GM12878 (cell line): ENCODE data around the gene PCDH7. TPM values are rescaled to one million over a fixed set of nuclear protein-coding genes. Genes with fewer than 3 reads are reported as not detected.
A peak's percentile ranks its signal among the peaks of the same experiment; 100 is the strongest.

Experiments used
- ATAC-seq: fragments of 200-7000 bp; cut with Tn5 transposase; 3 replicates; pipeline ENCODE4 v1.9.1; 2020; ENCODE audit warnings: mild to moderate bottlenecking, moderate library complexity
- BruUV-seq: library from RNA; stranded (reverse); fragments of 400-500 nt; replicated peaks from 2 replicates; lab custom pipeline; 2021; lab: Mats Ljungman, UMichigan
- CTCF ChIA-PET: fragments of 300-600 bp; sonication (Branson Sonifier 250); formaldehyde crosslinking; extraction: SDS; loops from one replicate; lab custom pipeline; 2021; ENCODE audit warnings: inconsistent platforms; lab: Yijun Ruan, JAX
- POLR2A ChIA-PET: fragments of 350-600 bp; formaldehyde crosslinking; extraction: SDS; loops from one replicate; lab custom pipeline; 2021; ENCODE audit warnings: inconsistent platforms; lab: Charles Lee
- RAD21 ChIA-PET: fragments of 300-600 bp; sonication (Branson Sonifier 250); formaldehyde crosslinking; loops from one replicate; lab custom pipeline; 2023; ENCODE audit warnings: antibody characterized with exemption; ENCODE audit not compliant: unreplicated experiment; lab: Charles Lee
- SMC1A ChIA-PET: fragments of 300-600 bp; sonication (Branson Sonifier 250); formaldehyde crosslinking; loops from one replicate; lab custom pipeline; 2023; ENCODE audit not compliant: unreplicated experiment, uncharacterized antibody; lab: Charles Lee
- DNase-seq: peaks from one replicate; pipeline ENCODE4 v3.0.0-alpha.2; 2011; ENCODE audit warnings: low read depth, low spot score
- FAIRE-seq: peaks from 3 replicates; lab custom pipeline; 2011; peaks lifted over from hg19 to GRCh38; lab: Jason Lieb, UNC
- H2AFZ ChIP-seq: 2 replicates; pipeline ENCODE4 v1.6.0; 2011; ENCODE audit warnings: low read depth, low read length, control low read depth; ENCODE audit not compliant: control insufficient read depth
- H3K27ac ChIP-seq: 2 replicates; pipeline ENCODE4 v1.5.1; 2011; ENCODE audit warnings: control low read depth; ENCODE audit not compliant: control insufficient read depth, insufficient read depth
- H3K27me3 ChIP-seq, 2 experiments: replicated peaks in 1 of 2; 2 replicates each; pipeline versions ENCODE4 v1.6.0 to v1.6.1; 2011; ENCODE audit warnings: low read length in 1 of 2; ENCODE audit not compliant: control insufficient read depth in 2 of 2, insufficient read depth in 2 of 2
- H3K36me3 ChIP-seq, 2 experiments: 2 replicates each; pipeline ENCODE4 v1.5.1; 2011; ENCODE audit warnings: low read length in 1 of 2; ENCODE audit not compliant: control insufficient read depth in 2 of 2, insufficient read depth in 2 of 2
- H3K4me1 ChIP-seq: 2 replicates; pipeline ENCODE4 v1.6.1; 2011; ENCODE audit warnings: mild to moderate bottlenecking, low read length, moderate library complexity, mixed read lengths; ENCODE audit not compliant: control insufficient read depth, insufficient read depth
- H3K4me2 ChIP-seq: 2 replicates; pipeline ENCODE4 v1.6.0; 2011; ENCODE audit warnings: control low read depth; ENCODE audit not compliant: control insufficient read depth, insufficient read depth
- H3K4me3 ChIP-seq: fragments of 200-600 bp; sonication (generic); 2 replicates; pipeline ENCODE4 v1.5.1; 2016
- H3K79me2 ChIP-seq: 2 replicates; pipeline ENCODE4 v1.6.0; 2011; ENCODE audit warnings: low read length; ENCODE audit not compliant: control insufficient read depth, insufficient read depth
- H3K9ac ChIP-seq: 2 replicates; pipeline ENCODE4 v1.8.0; 2011; ENCODE audit warnings: low read length, control low read depth, mixed read lengths; ENCODE audit not compliant: control insufficient read depth, insufficient read depth
- H3K9me3 ChIP-seq: replicated peaks from 3 replicates; pipeline ENCODE4 v1.5.1; 2011; ENCODE audit warnings: mild to moderate bottlenecking, low read length; ENCODE audit not compliant: control insufficient read depth, insufficient read depth
- H4K20me1 ChIP-seq: 2 replicates; pipeline ENCODE4 v1.6.0; 2011; ENCODE audit not compliant: control insufficient read depth, insufficient read depth
- BHLHE40 ChIP-seq, 2 experiments: fragments of 450-650 bp in 1 of 2; IDR thresholded peaks; 2 replicates each; pipeline ENCODE4 v1.6.1; 2011 to 2017; ENCODE audit warnings: low read depth in 2 of 2, borderline replicate concordance in 1 of 2, improper control_type of control experiment in 1 of 2, low read length in 1 of 2, mild to moderate bottlenecking in 1 of 2
- FOXK2 ChIP-seq: fragments of 450-650 bp; IDR thresholded peaks from 2 replicates; pipeline ENCODE4 v1.6.1; 2017; ENCODE audit warnings: mild to moderate bottlenecking, moderate library complexity
- IKZF2 ChIP-seq, 2 experiments: fragments of 450-650 bp; IDR thresholded peaks; 2 replicates each; pipeline ENCODE4 v1.6.1; 2017; ENCODE audit warnings: mild to moderate bottlenecking in 2 of 2, moderate library complexity in 2 of 2
- ZNF384 ChIP-seq: IDR thresholded peaks from 2 replicates; pipeline ENCODE4 v1.6.1; 2012; ENCODE audit warnings: low read depth, mild to moderate bottlenecking, low read length, improper control_type of control experiment, borderline replicate concordance
- WGBS: methylation state at CpG from one replicate; pipeline ENCODE4 v1.1.6; 2016; ENCODE audit warnings: low lambda C conversion rate; ENCODE audit not compliant: insufficient replicate concordance, insufficient coverage; ENCODE audit errors: missing lambda C conversion rate; 5-methylcytosine and 5-hydroxymethylcytosine counted together
- in situ Hi-C: fragments of 300-500 bp; cut with MboI; formaldehyde crosslinking; loops from 9 replicates; pipeline ENCODE4 v1.14.3; 2018; ENCODE audit warnings: mixed read lengths
- intact Hi-C: fragments of 100-400 bp; cut with micrococcal nuclease; formaldehyde crosslinking; loops from one replicate; pipeline ENCODE4 v1.14.2; 2022; ENCODE audit not compliant: unreplicated experiment
- polyA plus RNA-seq, 11 experiments: library from polyadenylated mRNA; depleted of rRNA in 4 of 11; unstranded in 6 of 11; stranded (reverse) in 5 of 11; fragments of >200 nt; fragmentation: Nextera tagmentation in 4 of 11; fragmentation: Illumina TruSeq in 1 of 11; extraction: Ambion mirVana in 4 of 11; extraction: Trizol in 1 of 11; gene quantifications; 1 replicate in 1 of 11; 2 replicates in 10 of 11; pipeline versions ENCODE4 v1.2.1 to v1.2.3, GENCODE V29; 2011 to 2016; ENCODE audit warnings: inconsistent platforms in 2 of 11, missing spikeins in 2 of 11, low read depth in 1 of 11
- total RNA-seq, 4 experiments: library from RNA; depleted of rRNA in 3 of 4; stranded (reverse); fragments of >200 nt in 3 of 4; fragmentation: Illumina TruSeq in 1 of 4; extraction: Trizol in 1 of 4; gene quantifications; 2 replicates each; pipeline versions ENCODE4 v1.2.1 to v1.2.3, GENCODE V29; 2013 to 2021
- TF ChIP-seq, protein P1 (sequence below): IDR thresholded peaks from 2 replicates; pipeline ENCODE4 v1.6.1; 2011; ENCODE audit warnings: mild to moderate bottlenecking, low read depth, low read length, moderate library complexity; ENCODE audit not compliant: insufficient replicate concordance
- TF ChIP-seq, protein P2 (sequence below): fragments of 450-650 bp; IDR thresholded peaks from 2 replicates; pipeline ENCODE4 v1.6.1; 2017; ENCODE audit warnings: low read depth, mild to moderate bottlenecking, moderate library complexity
- TF ChIP-seq, protein P3 (sequence below): IDR thresholded peaks from 2 replicates; pipeline ENCODE4 v1.6.1; 2011; ENCODE audit warnings: low read depth, low read length, improper control_type of control experiment, borderline replicate concordance
- TF ChIP-seq, protein P4 (sequence below): fragments of 150-350 bp; IDR thresholded peaks from 2 replicates; pipeline ENCODE4 v1.6.1; 2016; ENCODE audit warnings: low read depth, low read length
- TF ChIP-seq, protein P5 (sequence below): IDR thresholded peaks from 2 replicates; pipeline ENCODE4 v1.6.1; 2012; ENCODE audit warnings: improper control_type of control experiment, low read depth, low read length; ENCODE audit not compliant: insufficient replicate concordance

Gene PCDH7
- total and polyA plus RNA-seq, 10 of the 15 experiments (the other 5 are each of a cell fraction or from before 2014, with no cell fraction given), result 0.02 to 0.06 (median 0.03) TPM; not detected in 7

DNA sequence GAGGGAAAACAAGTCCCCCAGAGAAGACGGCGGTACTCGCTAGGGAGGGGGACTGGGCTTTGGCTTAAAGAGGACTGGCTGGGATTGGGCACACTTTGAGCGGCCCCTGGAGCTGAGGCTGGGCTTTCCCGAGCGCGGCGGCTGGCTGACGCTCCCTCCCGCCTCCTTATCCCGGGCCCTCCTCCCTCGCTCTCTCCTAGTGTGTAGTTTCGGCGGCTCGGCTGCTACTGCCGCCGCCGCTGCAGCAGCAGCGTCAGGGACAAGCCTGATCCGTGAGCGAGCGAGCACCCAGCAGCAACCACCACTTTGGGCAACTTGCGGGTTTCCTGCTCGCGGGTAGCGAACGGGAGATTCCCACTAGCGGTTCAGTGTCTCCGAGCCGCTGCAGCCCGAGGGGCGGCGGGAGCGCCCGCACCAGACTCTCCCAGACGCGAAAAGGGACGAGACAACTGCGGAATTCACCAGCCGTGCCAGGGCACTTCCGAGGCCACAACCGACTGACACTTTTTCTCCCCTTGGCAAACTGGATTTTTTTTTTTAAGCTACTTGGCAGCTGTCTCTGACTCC is 632 bp upstream of the PCDH7 start:
- intact Hi-C loops (loop anchor here (10.0 kb wide), 2 partner anchors 285 to 335 kb away; no protein-coding TSS in a partner anchor), in situ Hi-C loops (loop anchor here (25.0 kb wide), 1 partner anchor 943 kb away; no protein-coding TSS in a partner anchor)
- Histone ChIP-seq H3K9ac (no peak overlapping the region), H2AFZ (no peak overlapping the region), H3K9me3 (peaks cover 2% of the 10 kb centered on the region; the same call in 1 of the 3 replicates), H4K20me1 (no peaks in the 10 kb centered on the region), H3K4me2 (peak overlapping the region; percentile 50; the same call in 1 of the 2 replicates), H3K79me2 (no peaks in the 10 kb centered on the region), H3K27ac (no peak overlapping the region), H3K27me3 (peaks cover 15 to 17% of the 10 kb centered on the region in 2 experiments), H3K4me1 (no peaks in the 10 kb centered on the region), H3K36me3 (no peaks in the 10 kb centered on the region), H3K4me3 (no peak overlapping the region)
- ChIA-PET SMC1A (no interaction called here), RAD21 (interaction anchor here (0.6 kb wide), 1 partner anchor 78 kb away, joined by 4 read pairs; no protein-coding TSS in a partner anchor), POLR2A (no interaction called here), CTCF (interaction anchor here (0.6 kb wide), 1 partner anchor 636 kb away, joined by 3 read pairs; no protein-coding TSS in a partner anchor)
- FAIRE-seq (no peak), DNase-seq (no peak), ATAC-seq (peak; percentile 25)
- WGBS, result 17% methylated on average over 36 of the region's 42 CpGs
- no TSS peak for BruUV-seq
- TF ChIP-seq, protein P1, sequence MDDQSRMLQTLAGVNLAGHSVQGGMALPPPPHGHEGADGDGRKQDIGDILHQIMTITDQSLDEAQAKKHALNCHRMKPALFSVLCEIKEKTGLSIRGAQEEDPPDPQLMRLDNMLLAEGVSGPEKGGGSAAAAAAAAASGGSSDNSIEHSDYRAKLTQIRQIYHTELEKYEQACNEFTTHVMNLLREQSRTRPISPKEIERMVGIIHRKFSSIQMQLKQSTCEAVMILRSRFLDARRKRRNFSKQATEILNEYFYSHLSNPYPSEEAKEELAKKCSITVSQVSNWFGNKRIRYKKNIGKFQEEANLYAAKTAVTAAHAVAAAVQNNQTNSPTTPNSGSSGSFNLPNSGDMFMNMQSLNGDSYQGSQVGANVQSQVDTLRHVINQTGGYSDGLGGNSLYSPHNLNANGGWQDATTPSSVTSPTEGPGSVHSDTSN, result no peak
- TF ChIP-seq, protein P2, sequence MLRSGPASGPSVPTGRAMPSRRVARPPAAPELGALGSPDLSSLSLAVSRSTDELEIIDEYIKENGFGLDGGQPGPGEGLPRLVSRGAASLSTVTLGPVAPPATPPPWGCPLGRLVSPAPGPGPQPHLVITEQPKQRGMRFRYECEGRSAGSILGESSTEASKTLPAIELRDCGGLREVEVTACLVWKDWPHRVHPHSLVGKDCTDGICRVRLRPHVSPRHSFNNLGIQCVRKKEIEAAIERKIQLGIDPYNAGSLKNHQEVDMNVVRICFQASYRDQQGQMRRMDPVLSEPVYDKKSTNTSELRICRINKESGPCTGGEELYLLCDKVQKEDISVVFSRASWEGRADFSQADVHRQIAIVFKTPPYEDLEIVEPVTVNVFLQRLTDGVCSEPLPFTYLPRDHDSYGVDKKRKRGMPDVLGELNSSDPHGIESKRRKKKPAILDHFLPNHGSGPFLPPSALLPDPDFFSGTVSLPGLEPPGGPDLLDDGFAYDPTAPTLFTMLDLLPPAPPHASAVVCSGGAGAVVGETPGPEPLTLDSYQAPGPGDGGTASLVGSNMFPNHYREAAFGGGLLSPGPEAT, result no peak
- no peak for TF ChIP-seq FOXK2
- TF ChIP-seq ZNF384, result no peak
- TF ChIP-seq, protein P3, sequence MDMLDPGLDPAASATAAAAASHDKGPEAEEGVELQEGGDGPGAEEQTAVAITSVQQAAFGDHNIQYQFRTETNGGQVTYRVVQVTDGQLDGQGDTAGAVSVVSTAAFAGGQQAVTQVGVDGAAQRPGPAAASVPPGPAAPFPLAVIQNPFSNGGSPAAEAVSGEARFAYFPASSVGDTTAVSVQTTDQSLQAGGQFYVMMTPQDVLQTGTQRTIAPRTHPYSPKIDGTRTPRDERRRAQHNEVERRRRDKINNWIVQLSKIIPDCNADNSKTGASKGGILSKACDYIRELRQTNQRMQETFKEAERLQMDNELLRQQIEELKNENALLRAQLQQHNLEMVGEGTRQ, result no peak
- no peak for TF ChIP-seq IKZF2 (IDR thresholded peaks at IDR 0.05)
- TF ChIP-seq, protein P4, sequence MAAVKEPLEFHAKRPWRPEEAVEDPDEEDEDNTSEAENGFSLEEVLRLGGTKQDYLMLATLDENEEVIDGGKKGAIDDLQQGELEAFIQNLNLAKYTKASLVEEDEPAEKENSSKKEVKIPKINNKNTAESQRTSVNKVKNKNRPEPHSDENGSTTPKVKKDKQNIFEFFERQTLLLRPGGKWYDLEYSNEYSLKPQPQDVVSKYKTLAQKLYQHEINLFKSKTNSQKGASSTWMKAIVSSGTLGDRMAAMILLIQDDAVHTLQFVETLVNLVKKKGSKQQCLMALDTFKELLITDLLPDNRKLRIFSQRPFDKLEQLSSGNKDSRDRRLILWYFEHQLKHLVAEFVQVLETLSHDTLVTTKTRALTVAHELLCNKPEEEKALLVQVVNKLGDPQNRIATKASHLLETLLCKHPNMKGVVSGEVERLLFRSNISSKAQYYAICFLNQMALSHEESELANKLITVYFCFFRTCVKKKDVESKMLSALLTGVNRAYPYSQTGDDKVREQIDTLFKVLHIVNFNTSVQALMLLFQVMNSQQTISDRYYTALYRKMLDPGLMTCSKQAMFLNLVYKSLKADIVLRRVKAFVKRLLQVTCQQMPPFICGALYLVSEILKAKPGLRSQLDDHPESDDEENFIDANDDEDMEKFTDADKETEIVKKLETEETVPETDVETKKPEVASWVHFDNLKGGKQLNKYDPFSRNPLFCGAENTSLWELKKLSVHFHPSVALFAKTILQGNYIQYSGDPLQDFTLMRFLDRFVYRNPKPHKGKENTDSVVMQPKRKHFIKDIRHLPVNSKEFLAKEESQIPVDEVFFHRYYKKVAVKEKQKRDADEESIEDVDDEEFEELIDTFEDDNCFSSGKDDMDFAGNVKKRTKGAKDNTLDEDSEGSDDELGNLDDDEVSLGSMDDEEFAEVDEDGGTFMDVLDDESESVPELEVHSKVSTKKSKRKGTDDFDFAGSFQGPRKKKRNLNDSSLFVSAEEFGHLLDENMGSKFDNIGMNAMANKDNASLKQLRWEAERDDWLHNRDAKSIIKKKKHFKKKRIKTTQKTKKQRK, result no peak
- no peak for TF ChIP-seq BHLHE40 (IDR thresholded peaks at IDR 0.05; ENCODE audit: borderline replicate concordance in 1 of 2, low read depth in 2 of 2, low read length in 1 of 2)
- TF ChIP-seq, protein P5, sequence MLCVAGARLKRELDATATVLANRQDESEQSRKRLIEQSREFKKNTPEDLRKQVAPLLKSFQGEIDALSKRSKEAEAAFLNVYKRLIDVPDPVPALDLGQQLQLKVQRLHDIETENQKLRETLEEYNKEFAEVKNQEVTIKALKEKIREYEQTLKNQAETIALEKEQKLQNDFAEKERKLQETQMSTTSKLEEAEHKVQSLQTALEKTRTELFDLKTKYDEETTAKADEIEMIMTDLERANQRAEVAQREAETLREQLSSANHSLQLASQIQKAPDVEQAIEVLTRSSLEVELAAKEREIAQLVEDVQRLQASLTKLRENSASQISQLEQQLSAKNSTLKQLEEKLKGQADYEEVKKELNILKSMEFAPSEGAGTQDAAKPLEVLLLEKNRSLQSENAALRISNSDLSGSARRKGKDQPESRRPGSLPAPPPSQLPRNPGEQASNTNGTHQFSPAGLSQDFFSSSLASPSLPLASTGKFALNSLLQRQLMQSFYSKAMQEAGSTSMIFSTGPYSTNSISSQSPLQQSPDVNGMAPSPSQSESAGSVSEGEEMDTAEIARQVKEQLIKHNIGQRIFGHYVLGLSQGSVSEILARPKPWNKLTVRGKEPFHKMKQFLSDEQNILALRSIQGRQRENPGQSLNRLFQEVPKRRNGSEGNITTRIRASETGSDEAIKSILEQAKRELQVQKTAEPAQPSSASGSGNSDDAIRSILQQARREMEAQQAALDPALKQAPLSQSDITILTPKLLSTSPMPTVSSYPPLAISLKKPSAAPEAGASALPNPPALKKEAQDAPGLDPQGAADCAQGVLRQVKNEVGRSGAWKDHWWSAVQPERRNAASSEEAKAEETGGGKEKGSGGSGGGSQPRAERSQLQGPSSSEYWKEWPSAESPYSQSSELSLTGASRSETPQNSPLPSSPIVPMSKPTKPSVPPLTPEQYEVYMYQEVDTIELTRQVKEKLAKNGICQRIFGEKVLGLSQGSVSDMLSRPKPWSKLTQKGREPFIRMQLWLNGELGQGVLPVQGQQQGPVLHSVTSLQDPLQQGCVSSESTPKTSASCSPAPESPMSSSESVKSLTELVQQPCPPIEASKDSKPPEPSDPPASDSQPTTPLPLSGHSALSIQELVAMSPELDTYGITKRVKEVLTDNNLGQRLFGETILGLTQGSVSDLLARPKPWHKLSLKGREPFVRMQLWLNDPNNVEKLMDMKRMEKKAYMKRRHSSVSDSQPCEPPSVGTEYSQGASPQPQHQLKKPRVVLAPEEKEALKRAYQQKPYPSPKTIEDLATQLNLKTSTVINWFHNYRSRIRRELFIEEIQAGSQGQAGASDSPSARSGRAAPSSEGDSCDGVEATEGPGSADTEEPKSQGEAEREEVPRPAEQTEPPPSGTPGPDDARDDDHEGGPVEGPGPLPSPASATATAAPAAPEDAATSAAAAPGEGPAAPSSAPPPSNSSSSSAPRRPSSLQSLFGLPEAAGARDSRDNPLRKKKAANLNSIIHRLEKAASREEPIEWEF, result no peak
